Activated CD4-positive, alpha-beta T cell treated with anti-CD3 and anti-CD28 coated beads, Interleukin-2, amount 50 U/mL, for 1 hour (primary cell): ENCODE measurements around the gene ZNF121.

ENCODE experiments used
- DNase-seq: peaks from one replicate; pipeline ENCODE4 v3.0.0-alpha.2; 2020

ZNF121 gene

GRCh38 chr19:9538183-9539058 is 45.9 kb downstream of the ZNF121 start, which contains the start of gene ZNF426:
ZNF426 (minus strand) TSS chr19:9538645; CDS start chr19:9536232, 2,413 bp downstream.
- DNase-seq, result peak; percentile 88

GRCh38 chr19:9535934-9536333 is 48.4 kb downstream of the ZNF121 start:
- DNase-seq, result no peak

GRCh38 chr19:9531933-9532332 is 52.4 kb downstream of the ZNF121 start:
- no peak for DNase-seq

GRCh38 chr19:9528757-9529336 is 55.5 kb downstream of the ZNF121 start:
- DNase-seq, result no peak

GRCh38 chr19:9523885-9524474 is 60.3 kb downstream of the ZNF121 start:
- DNase-seq, result no peak
